Fibroblast of villous mesenchyme (primary cell): Measurements from ENCODE around the gene SSH2. TPM values are rescaled to one million over a fixed set of nuclear protein-coding genes. Genes with fewer than 3 reads are reported as not detected.

Experiments
- DNase-seq: peaks from one replicate; pipeline ENCODE4 v3.0.0-alpha.2; 2010; ENCODE audit warnings: low read depth
- H3K4me3 ChIP-seq: 2 replicates; pipeline ENCODE4 v1.5.1; 2011; ENCODE audit warnings: low read depth, mild to moderate bottlenecking, low read length
- CTCF ChIP-seq: IDR thresholded peaks from 2 replicates; pipeline ENCODE4 v1.5.1; 2012; ENCODE audit warnings: low read depth, mild to moderate bottlenecking, low read length; ENCODE audit not compliant: insufficient read depth
- total RNA-seq: library from RNA; depleted of rRNA; stranded (reverse); fragments of >200 nt; gene quantifications from 2 replicates; pipeline ENCODE4 v1.2.3, GENCODE V29; 2012

Gene SSH2
- total RNA-seq, 1 donor, result 19.0 TPM

GRCh38 chr17:29596811-29597210 is 333.2 kb downstream of the SSH2 start:
- no peak for TF ChIP-seq CTCF
- no peak for DNase-seq
- no peak overlapping the region for H3K4me3 ChIP-seq

- DNase-seq, result no peak
- no peak overlapping the region for H3K4me3 ChIP-seq
- no peak for TF ChIP-seq CTCF
Measured at GRCh38 chr17:29595943-29596774, 333.9 kb downstream of the SSH2 start.

GRCh38 chr17:29595107-29595942 is 334.7 kb downstream of the SSH2 start:
- no peak for TF ChIP-seq CTCF
- DNase-seq, result no peak
- no peak overlapping the region for H3K4me3 ChIP-seq

GRCh38 chr17:29594519-29595090 is 335.4 kb downstream of the SSH2 start:
- TF ChIP-seq CTCF, result no peak
- H3K4me3 ChIP-seq, result no peak overlapping the region
- DNase-seq, result no peak

- peak; percentile 27 for TF ChIP-seq CTCF
- no peak for DNase-seq
- H3K4me3 ChIP-seq, result peak overlapping the region; percentile 56
Measured at GRCh38 chr17:29593591-29594518, 336.2 kb downstream of the SSH2 start.
